ENCODE measurements around the gene LRPAP1. TPM values are rescaled to one million over a fixed set of nuclear protein-coding genes. Genes with fewer than 3 reads are reported as not detected.
"Not testable (repeated sequence)": the region's sequence is repeated elsewhere in the genome, so short reads cannot be mapped to it uniquely, and the experiment has no call there.

The LRPAP1 gene
- polyA plus RNA-seq, 2 of the 4 experiments (the other 2 are of a cell fraction), result 64.3 to 81.1 TPM

GRCh38 chr4:3458371-3458770 lies 73.9 kb downstream of the LRPAP1 start:
- ChIA-PET POLR2A (no interaction called here), CTCF (no interaction called here)
- 37% methylated on average over 6 of the region's 6 CpGs for WGBS (ENCODE audit: missing lambda C conversion rate)
- TF ChIP-seq HOXB13 (CRISPR knock-in tag; IDR thresholded peaks at IDR 0.05; ENCODE audit: low read depth), result no peak
- Histone ChIP-seq H3K4me1 (no peaks in the 10 kb centered on the region), H3K27ac (no peak overlapping the region), H3K4me3 (no peak overlapping the region), H3K4me2 (no peak overlapping the region), H3K9me3 (0 out of 3 replicates have a peak, but pooled peaks cover 2% of the 10 kb centered on the region)
- ATAC-seq (no peak), DNase-seq (ENCODE audit: low read depth in 1 of 2, low spot score in 1 of 2) (no peak), FAIRE-seq (no peak)

GRCh38 chr4:3455596-3455995 lies 76.6 kb downstream of the LRPAP1 start:
- H3K4me1 ChIP-seq; H3K4me2 ChIP-seq; FAIRE-seq; ATAC-seq; POLR2A ChIA-PET; DNase-seq (ENCODE audit: low read depth in 1 of 2, low spot score in 1 of 2); H3K27ac ChIP-seq; H3K4me3 ChIP-seq; H3K9me3 ChIP-seq: not testable (repeated sequence)
- WGBS (ENCODE audit: missing lambda C conversion rate), result 18% methylated on average over 3 of the region's 3 CpGs
- CTCF ChIA-PET, result interaction anchor here (0.8 to 1.9 kb wide), 6 partner anchors 12 to 261 kb away, joined by 3 to 4 read pairs (median 4); partner anchors contain the start of gene HGFAC

Other genes starting within 250 kb of the LRPAP1 start
- 7.4 and 8.0 TPM in 2 replicates for gene RGS12, start 239.4 kb downstream of the LRPAP1 start, polyA plus RNA-seq (2011; rRNA removed)
- gene RGS12, start 239.4 kb downstream of the LRPAP1 start, polyA plus RNA-seq (2017; fragmentation: RNase III; extraction: RNeasy Plus Mini Kit Qiagen cat#74134 plus additional on column Dnase treatment), result 8.1 to 9.6 TPM (median 8.9 TPM) in 3 replicates
- gene HGFAC, start 90.5 kb downstream of the LRPAP1 start, polyA plus RNA-seq (2011; rRNA removed), result 0.09 TPM in 1 of 2 replicates, not detected in the other
- gene HGFAC, start 90.5 kb downstream of the LRPAP1 start, polyA plus RNA-seq (2017; fragmentation: RNase III; extraction: RNeasy Plus Mini Kit Qiagen cat#74134 plus additional on column Dnase treatment), result 0.20 to 0.25 TPM (median 0.24 TPM) in 3 replicates
- 0.12 and 0.17 TPM in 2 replicates for gene DOK7, start 69.1 kb downstream of the LRPAP1 start, polyA plus RNA-seq (2011; rRNA removed)
- gene DOK7, start 69.1 kb downstream of the LRPAP1 start, polyA plus RNA-seq (2017; fragmentation: RNase III; extraction: RNeasy Plus Mini Kit Qiagen cat#74134 plus additional on column Dnase treatment), result 0.15 to 0.21 TPM (median 0.21 TPM) in 3 replicates
- gene ADRA2C, start 234.0 kb upstream of the LRPAP1 start, polyA plus RNA-seq (2011; rRNA removed), result 1.9 and 2.6 TPM in 2 replicates
- 4.0 to 4.8 TPM (median 4.1 TPM) in 3 replicates for gene ADRA2C, start 234.0 kb upstream of the LRPAP1 start, polyA plus RNA-seq (2017; fragmentation: RNase III; extraction: RNeasy Plus Mini Kit Qiagen cat#74134 plus additional on column Dnase treatment)